ENCODE measurements around the gene WASHC3.

Gene WASHC3

GRCh38 chr12:101968770-101969169 lies 93.0 kb downstream of the WASHC3 start:
- DNase-seq (ENCODE audit: low read depth in 2 of 2) = no peak

- DNase-seq (ENCODE audit: low read depth in 2 of 2) = no peak
Observed at GRCh38 chr12:101967506-101967905, 94.3 kb downstream of the WASHC3 start.

- DNase-seq (ENCODE audit: low read depth in 2 of 2) = no peak
Observed at GRCh38 chr12:101966496-101966895, 95.3 kb downstream of the WASHC3 start.

GRCh38 chr12:101963697-101964096 lies 98.1 kb downstream of the WASHC3 start:
- no peak for DNase-seq (ENCODE audit: low read depth in 2 of 2)
